ENCODE results near the gene MELK.

DNA sequence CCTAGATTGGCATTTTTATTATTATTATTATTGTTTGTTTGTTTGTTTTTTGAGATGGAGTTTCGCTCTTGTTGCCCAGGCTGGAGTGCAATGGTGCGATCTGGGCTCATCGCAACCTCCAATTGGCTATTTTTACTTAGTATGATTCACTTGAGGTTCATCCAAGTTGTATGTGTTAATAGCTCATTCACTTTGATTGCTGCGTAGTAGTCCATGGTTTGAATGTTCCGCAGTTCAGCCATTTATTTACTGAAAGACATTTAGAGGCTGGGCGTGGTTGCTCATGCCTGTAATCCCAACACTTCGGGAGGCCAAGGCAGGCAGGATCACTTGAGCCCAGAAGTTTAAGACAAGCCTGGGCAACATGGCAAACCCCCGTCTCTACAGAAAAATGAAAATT, 22.6 kb upstream of the MELK start:
- TF ChIP-seq SMC3 (IDR thresholded peaks at IDR 0.05; ENCODE audit: low read depth, low read length) (no peak), POLR2A (IDR thresholded peaks at IDR 0.05; ENCODE audit: low read depth, low read length) (no peak), MXI1 (IDR thresholded peaks at IDR 0.05; ENCODE audit: borderline replicate concordance, low read depth, low read length) (no peak), RFX5 (IDR thresholded peaks at IDR 0.05; ENCODE audit: low read depth, low read length) (no peak), FOS (IDR thresholded peaks at IDR 0.05; ENCODE audit: low read depth, low read length) (no peak), BHLHE40 (IDR thresholded peaks at IDR 0.05; ENCODE audit: low read depth, low read length) (no peak), MAZ (IDR thresholded peaks at IDR 0.05; ENCODE audit: borderline replicate concordance, low read depth, low read length) (no peak), MAFK (IDR thresholded peaks at IDR 0.05; ENCODE audit: low read depth, low read length) (no peak), CEBPB (IDR thresholded peaks at IDR 0.05; ENCODE audit: low read depth, low read length) (no peak), RAD21 (IDR thresholded peaks at IDR 0.05; ENCODE audit: low read length) (no peak)
- TF ChIP-seq, protein P1, sequence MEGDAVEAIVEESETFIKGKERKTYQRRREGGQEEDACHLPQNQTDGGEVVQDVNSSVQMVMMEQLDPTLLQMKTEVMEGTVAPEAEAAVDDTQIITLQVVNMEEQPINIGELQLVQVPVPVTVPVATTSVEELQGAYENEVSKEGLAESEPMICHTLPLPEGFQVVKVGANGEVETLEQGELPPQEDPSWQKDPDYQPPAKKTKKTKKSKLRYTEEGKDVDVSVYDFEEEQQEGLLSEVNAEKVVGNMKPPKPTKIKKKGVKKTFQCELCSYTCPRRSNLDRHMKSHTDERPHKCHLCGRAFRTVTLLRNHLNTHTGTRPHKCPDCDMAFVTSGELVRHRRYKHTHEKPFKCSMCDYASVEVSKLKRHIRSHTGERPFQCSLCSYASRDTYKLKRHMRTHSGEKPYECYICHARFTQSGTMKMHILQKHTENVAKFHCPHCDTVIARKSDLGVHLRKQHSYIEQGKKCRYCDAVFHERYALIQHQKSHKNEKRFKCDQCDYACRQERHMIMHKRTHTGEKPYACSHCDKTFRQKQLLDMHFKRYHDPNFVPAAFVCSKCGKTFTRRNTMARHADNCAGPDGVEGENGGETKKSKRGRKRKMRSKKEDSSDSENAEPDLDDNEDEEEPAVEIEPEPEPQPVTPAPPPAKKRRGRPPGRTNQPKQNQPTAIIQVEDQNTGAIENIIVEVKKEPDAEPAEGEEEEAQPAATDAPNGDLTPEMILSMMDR (conservative IDR thresholded peaks at IDR 0.05; ENCODE audit: low read depth, low read length): no peak
- TF ChIP-seq, protein P2, sequence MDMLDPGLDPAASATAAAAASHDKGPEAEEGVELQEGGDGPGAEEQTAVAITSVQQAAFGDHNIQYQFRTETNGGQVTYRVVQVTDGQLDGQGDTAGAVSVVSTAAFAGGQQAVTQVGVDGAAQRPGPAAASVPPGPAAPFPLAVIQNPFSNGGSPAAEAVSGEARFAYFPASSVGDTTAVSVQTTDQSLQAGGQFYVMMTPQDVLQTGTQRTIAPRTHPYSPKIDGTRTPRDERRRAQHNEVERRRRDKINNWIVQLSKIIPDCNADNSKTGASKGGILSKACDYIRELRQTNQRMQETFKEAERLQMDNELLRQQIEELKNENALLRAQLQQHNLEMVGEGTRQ (IDR thresholded peaks at IDR 0.05; ENCODE audit: low read depth, low read length): no peak
- TF ChIP-seq, protein P3, sequence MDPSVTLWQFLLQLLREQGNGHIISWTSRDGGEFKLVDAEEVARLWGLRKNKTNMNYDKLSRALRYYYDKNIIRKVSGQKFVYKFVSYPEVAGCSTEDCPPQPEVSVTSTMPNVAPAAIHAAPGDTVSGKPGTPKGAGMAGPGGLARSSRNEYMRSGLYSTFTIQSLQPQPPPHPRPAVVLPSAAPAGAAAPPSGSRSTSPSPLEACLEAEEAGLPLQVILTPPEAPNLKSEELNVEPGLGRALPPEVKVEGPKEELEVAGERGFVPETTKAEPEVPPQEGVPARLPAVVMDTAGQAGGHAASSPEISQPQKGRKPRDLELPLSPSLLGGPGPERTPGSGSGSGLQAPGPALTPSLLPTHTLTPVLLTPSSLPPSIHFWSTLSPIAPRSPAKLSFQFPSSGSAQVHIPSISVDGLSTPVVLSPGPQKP (IDR thresholded peaks at IDR 0.05; ENCODE audit: borderline replicate concordance, low read depth, low read length): no peak
